Putamen (tissue), 1 donor: ENCODE data around the gene MRPS11.
"Not testable (repeated sequence)": the region's sequence is repeated elsewhere in the genome, so short reads cannot be mapped to it uniquely, and the experiment has no call there.

Source experiments
- DNase-seq: peaks from one replicate; pipeline ENCODE4 v3.0.0-alpha.2; 2016; ENCODE audit warnings: low spot score

MRPS11 gene

GRCh38 chr15:88467073-88467934, at the start of gene MRPS11, which contains the start of gene MRPL46:
TSS of gene MRPS11 (plus strand) at chr15:88467708. CDS start at chr15:88467718, 10 bp downstream.
TSS of gene MRPL46 (minus strand) at chr15:88467388. CDS start at chr15:88467377, 11 bp downstream.
- peak; percentile 93 for DNase-seq

GRCh38 chr15:88419830-88420229, 47.7 kb upstream of the MRPS11 start:
- DNase-seq = no peak

GRCh38 chr15:88423331-88423730, 44.2 kb upstream of the MRPS11 start:
- no peak for DNase-seq

- no peak for DNase-seq
Observed at GRCh38 chr15:88426304-88426703, 41.2 kb upstream of the MRPS11 start.

- DNase-seq = no peak
Observed at GRCh38 chr15:88428053-88428452, 39.5 kb upstream of the MRPS11 start.

GRCh38 chr15:88428805-88429605, 38.5 kb upstream of the MRPS11 start:
- no peak for DNase-seq

GRCh38 chr15:88430051-88430450, 37.5 kb upstream of the MRPS11 start:
- no peak for DNase-seq

- DNase-seq = no peak
Observed at GRCh38 chr15:88431441-88431840, 36.1 kb upstream of the MRPS11 start.

GRCh38 chr15:88433046-88433685, 34.3 kb upstream of the MRPS11 start:
- no peak for DNase-seq

- not testable (repeated sequence) for DNase-seq
Observed at GRCh38 chr15:88434106-88434505, 33.4 kb upstream of the MRPS11 start.

GRCh38 chr15:88438181-88438580, 29.3 kb upstream of the MRPS11 start:
- no peak for DNase-seq

- DNase-seq = no peak
Observed at GRCh38 chr15:88440021-88440420, 27.5 kb upstream of the MRPS11 start.

GRCh38 chr15:88441076-88441730, 26.3 kb upstream of the MRPS11 start:
- no peak for DNase-seq

GRCh38 chr15:88447206-88447605, 20.3 kb upstream of the MRPS11 start:
- DNase-seq = no peak

- DNase-seq = no peak
Observed at GRCh38 chr15:88447741-88448140, 19.8 kb upstream of the MRPS11 start.

GRCh38 chr15:88448991-88449461, 18.5 kb upstream of the MRPS11 start:
- no peak for DNase-seq

GRCh38 chr15:88449581-88449980, 17.9 kb upstream of the MRPS11 start:
- DNase-seq = no peak

GRCh38 chr15:88450125-88450798, 17.2 kb upstream of the MRPS11 start:
- peak; percentile 49 for DNase-seq

GRCh38 chr15:88453651-88454050, 13.9 kb upstream of the MRPS11 start:
- DNase-seq = no peak

GRCh38 chr15:88454236-88454635, 13.3 kb upstream of the MRPS11 start:
- DNase-seq = no peak
